HCT116 (cell line): Measurements from ENCODE around the gene S1PR1. TPM values are rescaled to one million over a fixed set of nuclear protein-coding genes. Genes with fewer than 3 reads are reported as not detected.

Experiments used
- ATAC-seq: fragments of 200-7000 bp; cut with Tn5 transposase; 2 replicates; pipeline ENCODE4 v1.9.1; 2020; ENCODE audit warnings: mild to moderate bottlenecking, moderate library complexity
- BruUV-seq: library from RNA; stranded (reverse); fragments of 400-500 nt; replicated peaks from 2 replicates; lab custom pipeline; 2021; lab: Mats Ljungman, UMichigan
- CTCF ChIA-PET: fragments of 300-600 bp; sonication (Branson Sonifier 250); formaldehyde crosslinking; loops from one replicate; lab custom pipeline; 2021; ENCODE audit warnings: antibody characterized with exemption; lab: Charles Lee
- POLR2A ChIA-PET: fragments of 300-600, 350-600 bp; sonication (Branson Sonifier 250); formaldehyde crosslinking; loops from one replicate; lab custom pipeline; 2021; ENCODE audit warnings: antibody characterized with exemption; lab: Charles Lee
- RAD21 ChIA-PET, 2 experiments: fragments of 300-600 bp; sonication (Branson Sonifier 250); formaldehyde crosslinking; loops; one replicate each; lab custom pipeline; 2023; ENCODE audit warnings: low total read pairs in 2 of 2; ENCODE audit not compliant: uncharacterized antibody in 2 of 2, unreplicated experiment in 2 of 2, low non-redundant PET in 1 of 2; lab: Charles Lee
- DNase-seq: peaks from one replicate; pipeline ENCODE4 v3.0.0-alpha.2; 2010; ENCODE audit warnings: low read depth, low spot score
- H2AFZ ChIP-seq: fragments of 200-600 bp; shearing (Covaris generic), sonication (generic); 2 replicates; pipeline ENCODE4 v1.6.1; 2017; ENCODE audit warnings: low read depth, mixed run types, mixed read lengths, antibody characterized with exemption, low read length; ENCODE audit not compliant: poor library complexity, severe bottlenecking
- H3K27ac ChIP-seq: 2 replicates; pipeline ENCODE4 v1.5.1; 2012; ENCODE audit warnings: low read depth, low read length
- H3K27me3 ChIP-seq: fragments of 200-600 bp; sonication (generic); 2 replicates; pipeline ENCODE4 v1.6.1; 2016; ENCODE audit warnings: mixed run types, low read length, mixed read lengths; ENCODE audit not compliant: insufficient read depth
- H3K36me3 ChIP-seq, 2 experiments: fragments of 200-500 bp in 1 of 2; fragments of 200-600 bp in 1 of 2; sonication (Bioruptor generic) in 1 of 2; sonication (generic) in 1 of 2; 2 replicates each; pipeline versions ENCODE4 v1.5.1 to v1.6.1; 2014 to 2016; ENCODE audit warnings: low read length in 2 of 2, inconsistent platforms in 1 of 2, mixed read lengths in 1 of 2, mixed run types in 1 of 2; ENCODE audit not compliant: insufficient read depth in 2 of 2, control insufficient read depth in 1 of 2
- H3K4me1 ChIP-seq, 2 experiments: fragments of 200-600 bp in 1 of 2; sonication (generic) in 1 of 2; 2 replicates each; pipeline versions ENCODE4 v1.5.1 to v1.6.1; 2012 to 2017; ENCODE audit warnings: low read length in 2 of 2, inconsistent platforms in 1 of 2, mild to moderate bottlenecking in 1 of 2, mixed read lengths in 1 of 2, mixed run types in 1 of 2, moderate library complexity in 1 of 2; ENCODE audit not compliant: insufficient read depth in 2 of 2, control insufficient read depth in 1 of 2
- H3K4me2 ChIP-seq: fragments of 200-600 bp; sonication (generic); 2 replicates; pipeline ENCODE4 v1.6.1; 2017; ENCODE audit warnings: mixed run types, low read length, mixed read lengths
- H3K4me3 ChIP-seq, 2 experiments: fragments of 200-600 bp in 1 of 2; sonication (generic) in 1 of 2; replicated peaks in 1 of 2; 2 replicates each; pipeline ENCODE4 v1.5.1; 2011 to 2016; ENCODE audit warnings: low read length in 2 of 2, control low read depth in 1 of 2, low read depth in 1 of 2, mild to moderate bottlenecking in 1 of 2, mixed read lengths in 1 of 2, mixed run types in 1 of 2
- H3K79me2 ChIP-seq: fragments of 200-600 bp; sonication (generic); 2 replicates; pipeline ENCODE4 v1.6.1; 2017; ENCODE audit warnings: mild to moderate bottlenecking, mixed run types, low read length, moderate library complexity, mixed read lengths; ENCODE audit not compliant: insufficient read depth
- H3K9ac ChIP-seq: fragments of 200-600 bp; sonication (generic); 2 replicates; pipeline ENCODE4 v1.6.1; 2016; ENCODE audit warnings: low read length, mixed read lengths
- H3K9me2 ChIP-seq: fragments of 200-600 bp; sonication (generic), shearing (Covaris generic); 2 replicates; pipeline ENCODE4 v1.6.1; 2017; ENCODE audit warnings: mixed run types, mild to moderate bottlenecking, moderate library complexity; ENCODE audit not compliant: insufficient read depth
- H3K9me3 ChIP-seq, 2 experiments: fragments of 200-500 bp in 1 of 2; fragments of 200-600 bp in 1 of 2; sonication (Bioruptor generic) in 1 of 2; sonication (generic) in 1 of 2; 2 replicates each; pipeline ENCODE4 v1.6.1; 2014 to 2017; ENCODE audit warnings: low read length in 2 of 2, mixed read lengths in 2 of 2, inconsistent platforms in 1 of 2, low read depth in 1 of 2, mild to moderate bottlenecking in 1 of 2, mixed run types in 1 of 2, moderate library complexity in 1 of 2; ENCODE audit not compliant: control insufficient read depth in 1 of 2, insufficient read depth in 1 of 2
- H4K20me1 ChIP-seq: fragments of 200-600 bp; sonication (generic), shearing (Covaris generic); 2 replicates; pipeline ENCODE4 v1.6.1; 2017; ENCODE audit warnings: mixed run types, mild to moderate bottlenecking, moderate library complexity; ENCODE audit not compliant: insufficient read depth
- EGR1 ChIP-seq: IDR thresholded peaks from 2 replicates; pipeline ENCODE4 v1.6.1; 2012; ENCODE audit warnings: low read depth
- EZH2 ChIP-seq: fragments of 200-600 bp; sonication (generic); IDR thresholded peaks from 2 replicates; pipeline ENCODE4 v1.6.1; 2017; ENCODE audit warnings: antibody characterized with exemption, mixed run types
- EZH2phosphoT487 ChIP-seq: fragments of 200-600 bp; IDR thresholded peaks from 2 replicates; pipeline ENCODE4 v1.6.1; 2018; ENCODE audit warnings: antibody characterized with exemption, borderline replicate concordance
- FOSL1 ChIP-seq: IDR thresholded peaks from 2 replicates; pipeline ENCODE4 v1.6.1; 2012; ENCODE audit warnings: low read depth
- JUND ChIP-seq: IDR thresholded peaks from 2 replicates; pipeline ENCODE4 v1.6.1; 2012
- POLR2A ChIP-seq: IDR thresholded peaks from 2 replicates; pipeline ENCODE4 v1.7.0; 2011; ENCODE audit warnings: borderline replicate concordance; ENCODE audit not compliant: insufficient read depth, insufficient read length; ENCODE audit errors: extremely low read depth
- POLR2AphosphoS5 ChIP-seq: IDR thresholded peaks from 2 replicates; pipeline ENCODE4 v1.6.1; 2011; ENCODE audit warnings: mild to moderate bottlenecking, low read depth, low read length, moderate library complexity
- SP1 ChIP-seq: IDR thresholded peaks from 2 replicates; pipeline ENCODE4 v1.6.1; 2012; ENCODE audit warnings: low read depth
- SRF ChIP-seq: IDR thresholded peaks from 2 replicates; pipeline ENCODE4 v1.6.1; 2012; ENCODE audit warnings: low read depth
- YY1 ChIP-seq: IDR thresholded peaks from 2 replicates; pipeline ENCODE4 v1.6.1; 2011; ENCODE audit warnings: low read length, low read depth, moderate library complexity, mild to moderate bottlenecking; ENCODE audit not compliant: insufficient replicate concordance; ENCODE audit errors: extremely low read depth
- ZBTB33 ChIP-seq: IDR thresholded peaks from 2 replicates; pipeline ENCODE4 v1.6.1; 2011; ENCODE audit warnings: mild to moderate bottlenecking, low read length, moderate library complexity; ENCODE audit not compliant: insufficient replicate concordance; ENCODE audit errors: extremely low read depth
- ZFX ChIP-seq: fragments of 450-650 bp; IDR thresholded peaks from 2 replicates; pipeline ENCODE4 v1.6.1; 2017
- intact Hi-C: fragments of 100-400 bp; cut with micrococcal nuclease; formaldehyde crosslinking; loops from 2 replicates; pipeline ENCODE4 v1.10.0; 2022
- total RNA-seq: library from RNA; stranded (reverse); gene quantifications from one replicate; pipeline ENCODE4 v1.2.1, GENCODE V29; 2021; ENCODE audit not compliant: unreplicated experiment

Gene S1PR1
- total RNA-seq, 1 experiment from 2014 or later = 0.61 TPM

DNA sequence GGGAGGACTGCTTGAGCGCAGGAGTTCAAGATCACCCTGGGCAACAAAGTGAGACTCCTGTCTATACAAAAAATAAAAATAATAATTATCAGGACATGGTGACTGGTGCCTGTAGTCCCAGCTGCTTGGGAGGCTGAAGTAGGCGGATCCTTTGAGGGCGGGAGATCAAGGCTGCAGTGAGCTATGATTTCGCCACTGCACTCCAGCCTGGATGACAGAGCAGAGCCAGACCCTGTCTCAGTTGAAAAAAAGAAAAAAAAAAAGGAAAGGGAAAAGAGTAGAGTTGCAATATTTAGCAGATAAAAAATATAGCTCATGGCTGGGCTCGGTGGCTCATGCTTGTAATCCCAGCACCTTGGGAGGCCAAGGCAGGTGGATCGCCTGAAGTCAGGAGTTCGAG, 3.3 kb upstream of the S1PR1 start:
- RAD21 ChIA-PET = no interaction called here
- H3K4me2 ChIP-seq = no peak overlapping the region

More for the DNA sequence above, 3.3 kb upstream of the S1PR1 start:
- H3K27ac ChIP-seq = no peak overlapping the region
- no peak overlapping the region for H3K9ac ChIP-seq
- H3K79me2 ChIP-seq = no peaks in the 10 kb centered on the region
- CTCF ChIA-PET = interaction anchor here (1.2 kb wide), 1 partner anchor 312 kb away, joined by 3 read pairs; no protein-coding TSS in a partner anchor
- BruUV-seq = no TSS peak
- H3K9me3 ChIP-seq = no peaks in the 10 kb centered on the region
- no peaks in the 10 kb centered on the region for H3K27me3 ChIP-seq
- intact Hi-C loops = loop anchor here (10.0 kb wide), 1 partner anchor 209 kb away; the partner anchor contains the start of gene DPH5
- H3K4me3 ChIP-seq = no peak overlapping the region
- ATAC-seq = no peak
- TF ChIP-seq ZFX = no peak
- no peak for TF ChIP-seq EZH2phosphoT487
- TF ChIP-seq JUND = no peak
- no peak for TF ChIP-seq ZBTB33
- no peak for TF ChIP-seq SRF
- TF ChIP-seq YY1 = no peak
- TF ChIP-seq EZH2 = no peak
- no peak for TF ChIP-seq SP1
- no peak for TF ChIP-seq POLR2AphosphoS5
- TF ChIP-seq FOSL1 = no peak
- TF ChIP-seq POLR2A = no peak
- TF ChIP-seq EGR1 = no peak
- H3K4me1 ChIP-seq = peaks cover 3 to 15% of the 10 kb centered on the region in 2 experiments; a peak in 2 of 4 replicates
- H3K9me2 ChIP-seq = no peaks in the 10 kb centered on the region
- POLR2A ChIA-PET = no interaction called here
- no peak overlapping the region for H2AFZ ChIP-seq
- H3K36me3 ChIP-seq = no peaks in the 10 kb centered on the region
- DNase-seq = no peak
- H4K20me1 ChIP-seq = no peaks in the 10 kb centered on the region
